ENCODE results near the gene MRPL54. TPM values are rescaled to one million over a fixed set of nuclear protein-coding genes. Genes with fewer than 3 reads are reported as not detected.
A peak's percentile ranks its signal among the peaks of the same experiment; 100 is the strongest.

MRPL54 gene
- total RNA-seq, 1 donor from 2014 or later, result 33.0 TPM

DNA sequence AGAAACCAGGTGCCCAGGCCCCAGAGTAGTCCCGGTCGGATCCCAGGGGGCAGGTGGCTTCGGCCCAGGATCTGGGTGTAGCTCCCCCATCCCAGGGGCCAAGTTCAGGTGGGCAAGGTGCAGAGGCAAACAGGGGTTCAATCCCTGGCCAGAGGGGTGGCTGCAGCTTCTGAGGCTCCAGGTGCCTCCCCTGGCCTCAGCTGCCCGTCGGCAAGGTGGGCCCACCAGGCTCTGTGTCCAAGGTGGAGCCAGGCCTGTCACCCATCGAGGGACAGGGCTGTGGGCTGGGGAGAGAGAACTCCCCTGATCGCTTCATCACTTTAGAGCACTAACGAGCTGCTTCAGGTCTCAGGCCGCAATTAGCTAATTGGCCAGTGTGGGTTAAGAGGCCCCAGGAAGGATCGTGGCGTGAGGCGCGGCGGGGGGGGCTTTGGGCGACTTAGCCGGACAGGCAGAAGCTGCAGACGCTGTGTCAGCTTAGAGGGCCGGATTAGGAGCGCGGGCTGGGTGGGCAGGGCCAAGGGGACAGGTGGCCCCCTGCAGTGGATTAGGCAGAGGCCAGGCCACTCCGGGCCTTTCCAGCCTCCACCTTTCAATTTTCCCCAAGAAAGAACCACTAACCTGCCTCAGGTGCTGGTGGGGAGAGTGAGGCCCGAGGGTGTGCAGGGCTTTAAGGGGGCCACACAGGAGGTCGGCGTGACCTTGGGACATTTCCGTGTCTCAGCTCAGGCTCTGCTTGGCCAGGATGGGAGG lies 12.3 kb downstream of the MRPL54 start:
- Mint-ChIP-seq H3K36me3 (ENCODE audit: unreplicated experiment) (no peaks in the 10 kb centered on the region), H3K9me3 (ENCODE audit: unreplicated experiment) (peaks cover 4% of the 10 kb centered on the region), H3K4me3 (ENCODE audit: unreplicated experiment) (no peak overlapping the region), H3K27me3 (ENCODE audit: unreplicated experiment) (peaks cover 10% of the 10 kb centered on the region), H3K27ac (ENCODE audit: unreplicated experiment) (peak overlapping the region; percentile 48), H3K4me1 (ENCODE audit: low read depth, unreplicated experiment) (no peaks in the 10 kb centered on the region)
- TF ChIP-seq, protein P1, sequence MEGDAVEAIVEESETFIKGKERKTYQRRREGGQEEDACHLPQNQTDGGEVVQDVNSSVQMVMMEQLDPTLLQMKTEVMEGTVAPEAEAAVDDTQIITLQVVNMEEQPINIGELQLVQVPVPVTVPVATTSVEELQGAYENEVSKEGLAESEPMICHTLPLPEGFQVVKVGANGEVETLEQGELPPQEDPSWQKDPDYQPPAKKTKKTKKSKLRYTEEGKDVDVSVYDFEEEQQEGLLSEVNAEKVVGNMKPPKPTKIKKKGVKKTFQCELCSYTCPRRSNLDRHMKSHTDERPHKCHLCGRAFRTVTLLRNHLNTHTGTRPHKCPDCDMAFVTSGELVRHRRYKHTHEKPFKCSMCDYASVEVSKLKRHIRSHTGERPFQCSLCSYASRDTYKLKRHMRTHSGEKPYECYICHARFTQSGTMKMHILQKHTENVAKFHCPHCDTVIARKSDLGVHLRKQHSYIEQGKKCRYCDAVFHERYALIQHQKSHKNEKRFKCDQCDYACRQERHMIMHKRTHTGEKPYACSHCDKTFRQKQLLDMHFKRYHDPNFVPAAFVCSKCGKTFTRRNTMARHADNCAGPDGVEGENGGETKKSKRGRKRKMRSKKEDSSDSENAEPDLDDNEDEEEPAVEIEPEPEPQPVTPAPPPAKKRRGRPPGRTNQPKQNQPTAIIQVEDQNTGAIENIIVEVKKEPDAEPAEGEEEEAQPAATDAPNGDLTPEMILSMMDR (IDR thresholded peaks at IDR 0.05; ENCODE audit: partially characterized antibody, unreplicated experiment), result no peak
- peak; percentile 47 for DNase-seq

DNA sequence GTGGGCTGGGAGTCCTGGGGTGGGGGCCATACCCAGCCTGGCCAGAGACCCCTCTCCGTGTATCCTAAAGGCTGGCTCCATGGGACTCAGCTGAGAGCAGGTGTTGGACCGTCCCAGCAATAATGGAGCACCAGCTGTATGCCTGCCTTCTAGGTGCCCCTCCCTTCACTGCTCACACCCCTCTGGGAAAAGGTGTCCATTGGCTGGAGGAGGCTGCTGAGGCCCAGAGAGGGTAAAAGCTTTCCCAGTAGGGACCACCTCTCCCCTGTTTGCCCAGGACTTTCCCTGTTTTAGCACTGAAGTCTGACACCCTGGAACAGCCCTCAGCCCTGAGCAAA lies 12.9 kb downstream of the MRPL54 start:
- Mint-ChIP-seq H3K4me3 (ENCODE audit: unreplicated experiment) (no peak overlapping the region), H3K36me3 (ENCODE audit: unreplicated experiment) (no peaks in the 10 kb centered on the region), H3K9me3 (ENCODE audit: unreplicated experiment) (peaks cover 4% of the 10 kb centered on the region), H3K27me3 (ENCODE audit: unreplicated experiment) (peaks cover 10% of the 10 kb centered on the region), H3K27ac (ENCODE audit: unreplicated experiment) (no peak overlapping the region), H3K4me1 (ENCODE audit: low read depth, unreplicated experiment) (no peaks in the 10 kb centered on the region)
- TF ChIP-seq, protein P1 (IDR thresholded peaks at IDR 0.05; ENCODE audit: partially characterized antibody, unreplicated experiment), result no peak
- no peak for DNase-seq

DNA sequence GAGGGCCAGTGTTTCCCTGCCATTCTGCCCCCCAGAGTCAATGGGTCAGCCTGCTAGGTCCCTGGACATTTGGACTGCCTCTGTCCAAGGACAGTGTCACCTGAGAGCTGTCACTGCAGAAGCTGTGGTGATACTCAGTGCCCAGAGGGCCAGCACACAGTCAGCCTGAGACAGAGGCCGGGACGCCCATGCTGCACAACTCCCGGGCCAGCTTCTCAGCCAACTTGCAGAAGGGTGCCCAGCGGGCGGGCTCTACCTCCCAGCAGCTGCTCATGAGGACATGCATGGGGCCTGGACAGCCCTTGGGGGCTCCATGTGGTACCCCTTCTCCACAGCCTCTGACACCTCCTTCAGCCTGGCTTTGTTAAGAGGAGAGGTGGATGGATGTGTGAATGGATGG lies 13.3 kb downstream of the MRPL54 start:
- Mint-ChIP-seq H3K4me3 (ENCODE audit: unreplicated experiment) (no peak overlapping the region), H3K36me3 (ENCODE audit: unreplicated experiment) (no peaks in the 10 kb centered on the region), H3K4me1 (ENCODE audit: low read depth, unreplicated experiment) (no peaks in the 10 kb centered on the region), H3K27ac (ENCODE audit: unreplicated experiment) (no peak overlapping the region), H3K9me3 (ENCODE audit: unreplicated experiment) (peaks cover 5% of the 10 kb centered on the region), H3K27me3 (ENCODE audit: unreplicated experiment) (peaks cover 12% of the 10 kb centered on the region)
- no peak for DNase-seq
- TF ChIP-seq, protein P1 (IDR thresholded peaks at IDR 0.05; ENCODE audit: partially characterized antibody, unreplicated experiment), result no peak

DNA sequence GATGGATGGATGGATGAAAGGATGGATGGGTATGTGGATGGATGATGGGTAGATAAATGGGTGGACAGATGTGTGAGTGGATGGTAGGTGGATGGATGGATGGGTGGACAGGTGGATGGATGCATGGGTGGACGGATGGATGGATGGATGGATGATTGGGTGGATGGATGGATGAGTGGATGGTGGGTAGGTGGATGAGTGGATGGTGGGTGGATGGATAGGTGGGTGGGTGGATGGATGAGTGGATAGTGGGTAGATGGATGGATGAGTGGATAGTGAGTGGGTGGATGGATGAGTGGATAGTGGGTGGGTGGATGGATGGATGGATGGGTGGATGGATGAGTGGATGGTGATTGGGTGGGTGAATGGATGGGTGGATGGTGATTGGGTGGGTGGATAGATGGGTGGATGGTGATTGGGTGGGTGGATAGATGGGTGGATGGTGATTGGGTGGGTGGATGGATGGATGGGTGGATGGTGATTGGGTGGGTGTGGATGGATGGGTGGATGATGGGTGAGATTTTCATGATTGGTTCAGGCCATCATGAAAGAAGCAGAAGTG lies 14.1 kb downstream of the MRPL54 start:
- peaks cover 4% of the 10 kb centered on the region for H3K36me3 Mint-ChIP-seq (ENCODE audit: unreplicated experiment)
- TF ChIP-seq, protein P1 (IDR thresholded peaks at IDR 0.05; ENCODE audit: partially characterized antibody, unreplicated experiment), result no peak
- H3K4me1 Mint-ChIP-seq (ENCODE audit: low read depth, unreplicated experiment), result no peaks in the 10 kb centered on the region
- H3K27me3 Mint-ChIP-seq (ENCODE audit: unreplicated experiment), result peaks cover 12% of the 10 kb centered on the region
- peaks cover 10% of the 10 kb centered on the region for H3K9me3 Mint-ChIP-seq (ENCODE audit: unreplicated experiment)
- DNase-seq, result no peak
- H3K27ac Mint-ChIP-seq (ENCODE audit: unreplicated experiment), result no peak overlapping the region
- no peak overlapping the region for H3K4me3 Mint-ChIP-seq (ENCODE audit: unreplicated experiment)

All from glutamatergic neuron (in vitro differentiated cells).